Islet of Langerhans (tissue), 1 donor: ENCODE results near the gene DACT3.
"Not testable (repeated sequence)": the region's sequence is repeated elsewhere in the genome, so short reads cannot be mapped to it uniquely, and the experiment has no call there.

Source experiments
- FAIRE-seq: peaks from one replicate; lab custom pipeline; 2011; peaks lifted over from hg19 to GRCh38; lab: Jason Lieb, UNC

Gene DACT3

DNA sequence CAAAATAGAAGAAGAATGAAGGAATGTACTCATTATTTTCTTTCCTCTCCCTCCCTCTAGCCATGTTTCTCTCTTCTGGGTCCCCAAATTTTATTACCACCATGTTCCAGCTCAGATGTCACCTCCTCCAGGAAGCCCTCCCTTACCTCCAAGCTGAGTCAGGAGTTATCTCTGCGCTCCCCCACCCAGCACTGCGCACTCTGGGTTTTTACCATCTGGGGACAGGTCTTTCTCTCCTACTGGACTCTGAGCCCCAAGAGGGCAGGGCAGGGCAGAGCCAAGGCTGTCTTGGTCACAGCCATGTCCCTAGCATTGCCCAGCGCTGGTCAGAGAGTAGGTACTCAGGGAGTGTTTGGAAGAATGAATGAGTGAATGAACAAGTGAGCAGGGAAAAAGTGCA lies 27.9 kb downstream of the DACT3 start:
- no peak for FAIRE-seq

- FAIRE-seq = no peak
These were observed 29.5 kb downstream of the DACT3 start for GRCh38 chr19:46631481-46631880.

DNA sequence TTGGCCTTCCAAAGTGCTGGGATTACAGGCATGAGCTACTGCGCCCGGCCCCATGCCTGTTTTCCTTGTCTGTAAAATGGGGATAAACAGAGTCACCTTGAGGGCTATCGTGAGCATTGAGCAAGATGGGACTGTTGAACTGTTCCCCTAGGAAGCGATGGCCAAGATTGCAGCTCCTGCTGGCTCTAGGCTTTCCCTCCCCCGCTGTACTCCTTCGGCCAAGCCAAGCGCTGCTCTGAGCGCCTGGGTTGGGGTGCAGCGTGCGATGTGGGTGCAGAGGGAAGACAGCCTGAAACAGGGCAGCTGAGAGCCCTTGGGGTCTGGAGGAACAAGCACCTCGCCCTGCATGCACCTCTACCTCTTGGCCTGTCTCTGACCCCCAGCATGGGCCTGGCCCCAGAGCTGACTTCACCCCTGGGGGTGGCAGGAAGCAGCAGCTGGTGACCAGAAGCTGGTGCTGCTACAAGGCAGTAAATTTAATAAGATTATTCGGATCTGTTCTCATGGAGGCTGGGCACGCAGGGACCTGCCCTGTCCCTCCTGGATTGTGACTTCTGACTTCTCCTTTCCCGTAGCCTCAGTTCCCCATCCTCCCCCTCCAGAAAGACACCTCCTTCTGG lies 30.3 kb downstream of the DACT3 start:
- no peak for FAIRE-seq

- FAIRE-seq = no peak
These were observed 31.4 kb downstream of the DACT3 start for GRCh38 chr19:46629546-46630025.

DNA sequence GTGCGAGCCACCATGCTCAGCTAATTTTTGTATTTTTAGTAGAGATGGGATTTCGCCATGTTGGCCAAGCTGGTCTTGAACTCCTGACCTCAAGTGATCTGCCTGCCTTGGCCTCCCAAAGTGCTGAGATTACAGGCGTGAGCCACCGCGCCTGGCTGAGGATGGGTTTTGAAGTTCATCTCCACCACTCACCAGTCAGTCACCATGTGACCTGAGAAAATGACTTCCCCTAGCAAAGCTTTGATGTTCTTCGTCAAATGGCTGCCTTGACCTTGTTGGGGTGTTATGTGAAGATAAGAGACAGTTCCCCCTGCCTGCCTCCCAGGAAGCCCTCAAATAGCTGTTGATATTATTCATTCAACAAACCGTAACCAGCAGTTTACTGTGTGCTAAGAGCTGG lies 32.0 kb downstream of the DACT3 start:
- not testable (repeated sequence) for FAIRE-seq

DNA sequence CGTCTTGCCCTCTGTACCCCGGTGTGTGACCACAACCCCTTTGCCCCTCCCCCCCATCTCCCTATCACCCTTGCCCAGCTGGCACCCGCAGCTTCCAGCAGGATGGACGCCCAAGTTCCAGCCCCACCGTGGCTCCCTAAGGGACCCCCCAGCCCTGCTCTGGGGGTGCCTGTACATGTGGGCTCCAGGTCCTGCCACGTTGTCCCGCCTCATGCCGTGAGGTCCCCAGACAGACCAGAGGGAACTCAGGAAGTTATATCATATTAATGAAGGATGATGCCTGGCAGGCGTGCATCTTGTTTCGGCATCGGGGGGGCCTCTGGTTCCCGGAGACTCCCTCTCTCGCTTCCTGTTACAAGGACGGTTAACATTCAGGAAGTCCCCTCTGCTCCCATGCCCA lies 34.5 kb downstream of the DACT3 start:
- FAIRE-seq = no peak

- FAIRE-seq = no peak
These were observed 35.3 kb downstream of the DACT3 start for GRCh38 chr19:46625731-46626130.

GRCh38 chr19:46624958-46625661 lies 35.9 kb downstream of the DACT3 start, which contains the start of gene PTGIR:
Gene PTGIR (minus strand): TSS chr19:46625089. CDS start chr19:46624225, 864 bp downstream.
- no peak for FAIRE-seq

DNA sequence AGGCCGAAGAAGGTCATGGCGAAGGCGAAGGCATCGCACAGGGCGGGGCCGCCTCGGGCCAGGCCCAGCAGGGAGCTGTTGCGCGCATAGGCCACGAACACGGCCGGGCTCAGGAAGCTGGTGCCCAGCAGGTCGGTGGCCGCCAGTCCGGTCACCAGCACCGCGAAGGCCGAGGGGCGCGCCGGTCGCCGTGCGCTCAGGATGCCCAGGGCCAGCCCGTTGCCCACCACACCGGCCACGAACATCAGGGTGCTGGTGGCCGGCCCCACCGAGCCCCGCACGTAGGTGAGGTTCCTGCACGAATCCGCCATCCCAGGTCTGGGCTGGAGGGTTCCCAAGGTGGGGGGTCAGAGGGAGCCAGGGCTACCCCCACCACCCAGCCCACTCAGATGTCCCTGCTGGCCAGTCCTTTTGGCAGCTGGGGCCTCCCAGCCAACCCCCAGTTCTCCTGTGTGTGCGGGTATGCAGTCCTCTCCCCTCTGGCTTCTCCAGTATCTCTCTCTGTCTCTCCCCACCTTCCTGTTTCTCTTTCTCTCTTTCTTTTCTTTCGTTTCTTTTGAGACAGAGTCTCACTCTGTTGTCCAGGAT lies 37.0 kb downstream of the DACT3 start:
- no peak for FAIRE-seq

DNA sequence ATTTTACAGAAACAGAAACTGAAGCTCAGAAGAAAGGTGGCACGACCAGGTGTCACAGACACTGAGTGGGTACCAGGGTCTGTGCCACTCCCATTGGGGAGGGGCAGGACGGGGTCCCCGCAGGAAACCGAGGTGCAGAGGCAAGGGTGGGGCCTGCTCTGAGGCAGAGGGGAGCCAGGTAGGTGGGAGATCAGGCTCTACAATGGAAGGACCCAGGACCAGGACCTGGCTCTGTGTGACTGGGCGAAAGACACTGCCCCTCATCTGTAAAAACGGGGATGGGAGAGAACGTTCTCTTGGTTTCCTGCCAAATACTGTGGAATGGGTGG lies 38.9 kb downstream of the DACT3 start:
- FAIRE-seq = no peak

DNA sequence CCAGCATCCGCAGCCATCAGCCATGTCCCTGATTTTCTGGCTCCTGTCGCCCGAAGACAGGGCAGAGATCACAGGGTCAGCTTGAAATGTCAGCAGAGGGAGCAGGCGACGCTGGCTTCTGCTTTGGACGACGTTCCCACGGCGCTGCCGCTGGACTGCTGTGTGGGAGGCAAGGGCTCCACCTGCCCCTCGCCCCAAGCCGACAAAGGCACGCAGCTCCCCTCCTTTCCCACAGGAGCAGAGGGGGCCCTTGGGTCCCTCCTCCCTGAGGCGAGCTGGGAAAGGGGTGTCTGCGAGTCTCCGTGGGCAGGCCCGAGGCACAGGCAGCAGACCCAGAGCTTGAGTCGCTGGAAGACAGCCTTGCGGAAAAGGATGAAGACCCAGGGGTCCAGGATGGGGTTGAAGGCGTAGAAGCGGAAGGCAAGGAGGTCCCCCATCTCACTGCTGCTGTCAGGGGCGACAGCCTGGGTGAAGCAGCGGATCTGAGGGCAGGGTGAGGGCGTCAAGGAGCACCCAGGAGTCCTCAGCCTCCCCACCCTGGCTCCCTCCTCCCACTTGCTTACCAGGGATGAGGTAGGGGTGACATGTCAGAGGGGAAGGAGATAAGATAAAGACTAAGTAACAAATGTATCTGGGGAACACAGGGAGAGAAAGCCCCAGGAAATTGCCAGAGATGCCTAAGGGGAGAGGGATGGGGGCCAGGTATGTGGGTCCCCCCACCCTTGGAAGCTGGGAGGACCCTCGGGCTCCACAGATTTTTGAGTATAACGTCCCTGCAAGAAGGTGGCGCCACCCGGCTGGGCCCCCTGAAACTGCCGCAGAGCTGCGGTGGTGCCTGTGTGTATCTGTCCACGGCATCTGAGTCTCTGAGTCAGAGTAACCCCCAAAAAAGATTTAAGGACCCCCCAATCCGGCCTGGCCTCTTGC lies 39.5 kb downstream of the DACT3 start:
- no peak for FAIRE-seq

DNA sequence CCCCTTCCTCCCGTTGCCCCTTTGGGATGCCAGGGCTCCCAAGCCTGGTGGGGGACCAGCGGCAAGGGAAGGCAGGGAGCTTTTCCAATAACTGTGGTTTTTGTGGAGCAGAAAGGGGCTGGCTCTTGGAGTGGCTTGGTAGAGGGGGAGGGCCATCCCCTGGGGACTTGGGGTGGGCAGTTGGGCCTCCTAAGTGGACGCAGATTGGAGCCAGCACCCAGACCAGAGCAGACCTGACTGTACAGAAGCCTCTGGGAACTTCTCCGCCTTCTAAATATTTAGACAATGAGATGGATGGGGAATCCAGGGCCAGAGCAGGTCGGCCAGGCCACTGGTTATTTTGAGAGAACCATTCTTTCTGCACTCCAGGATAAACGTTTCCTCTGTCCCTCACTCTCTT lies 40.3 kb downstream of the DACT3 start:
- no peak for FAIRE-seq

DNA sequence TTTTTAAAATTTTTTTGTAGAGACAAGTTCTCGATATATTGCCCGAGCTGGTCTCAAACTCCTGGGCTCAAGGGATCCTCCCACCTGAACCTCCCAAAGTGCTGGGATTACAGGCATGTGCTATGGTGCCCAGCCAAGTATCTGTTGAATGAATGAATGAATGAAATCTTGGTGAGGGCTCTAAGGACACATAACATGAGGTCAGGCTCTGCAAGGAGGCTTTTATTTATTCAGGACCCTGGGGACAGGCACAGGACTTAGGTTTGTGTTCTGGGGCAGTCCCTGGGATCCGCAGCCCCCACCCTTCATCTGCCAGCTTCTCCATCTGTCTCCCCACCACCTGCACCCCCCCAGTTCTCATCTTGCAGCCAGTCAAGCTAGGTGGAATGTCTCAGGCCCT lies 40.7 kb downstream of the DACT3 start:
- no peak for FAIRE-seq

DNA sequence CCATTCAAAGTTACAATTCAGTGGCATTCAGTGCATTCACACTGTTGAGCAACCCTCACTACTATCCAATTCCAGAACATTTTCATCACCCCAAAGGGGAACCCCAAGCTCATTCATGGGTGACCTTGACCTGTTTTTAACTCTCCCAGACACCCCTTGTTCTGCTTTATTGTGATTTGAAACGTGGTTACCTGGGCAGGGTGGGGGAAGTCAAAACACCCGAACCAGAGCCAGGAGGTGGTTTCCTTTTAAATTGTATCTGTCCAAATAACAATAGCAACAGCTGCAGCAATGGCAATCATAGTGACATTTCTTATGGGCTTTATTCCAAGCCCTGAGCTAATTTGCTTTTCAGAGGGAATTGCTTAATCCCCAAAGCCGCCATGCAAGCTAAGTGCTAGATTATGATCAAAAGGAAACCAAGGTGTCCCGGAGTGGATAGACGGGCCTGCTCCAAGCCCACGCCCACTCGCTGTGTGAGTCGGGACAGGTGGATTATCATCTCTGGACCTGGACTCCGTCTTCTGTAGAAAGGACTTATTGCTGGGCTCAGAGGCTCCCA lies 42.2 kb downstream of the DACT3 start:
- no peak for FAIRE-seq

DNA sequence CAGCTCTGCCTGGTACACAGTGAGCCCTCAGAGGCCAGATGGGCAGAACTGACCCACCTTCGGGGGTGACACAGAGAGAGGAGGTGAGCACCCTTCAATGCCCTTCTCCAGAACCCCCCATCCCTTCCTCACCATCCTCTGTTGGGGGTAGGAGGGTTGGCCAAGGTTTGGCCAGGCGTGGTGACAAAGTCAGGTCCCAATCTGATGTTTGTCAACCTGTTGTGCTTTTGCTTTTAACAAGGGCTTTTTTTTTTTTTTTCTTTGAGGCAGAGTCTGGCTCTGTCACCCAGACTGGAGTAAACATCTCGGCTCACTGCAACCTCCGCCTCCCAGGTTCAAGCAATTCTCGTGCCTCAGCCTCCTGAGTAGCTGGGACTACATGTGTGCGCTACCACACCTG lies 43.4 kb downstream of the DACT3 start:
- no peak for FAIRE-seq

GRCh38 chr19:46616631-46617322 lies 44.2 kb downstream of the DACT3 start:
- no peak for FAIRE-seq

GRCh38 chr19:46615966-46616365 lies 45.0 kb downstream of the DACT3 start:
- FAIRE-seq = no peak

GRCh38 chr19:46614114-46614722 lies 46.8 kb downstream of the DACT3 start:
- no peak for FAIRE-seq

DNA sequence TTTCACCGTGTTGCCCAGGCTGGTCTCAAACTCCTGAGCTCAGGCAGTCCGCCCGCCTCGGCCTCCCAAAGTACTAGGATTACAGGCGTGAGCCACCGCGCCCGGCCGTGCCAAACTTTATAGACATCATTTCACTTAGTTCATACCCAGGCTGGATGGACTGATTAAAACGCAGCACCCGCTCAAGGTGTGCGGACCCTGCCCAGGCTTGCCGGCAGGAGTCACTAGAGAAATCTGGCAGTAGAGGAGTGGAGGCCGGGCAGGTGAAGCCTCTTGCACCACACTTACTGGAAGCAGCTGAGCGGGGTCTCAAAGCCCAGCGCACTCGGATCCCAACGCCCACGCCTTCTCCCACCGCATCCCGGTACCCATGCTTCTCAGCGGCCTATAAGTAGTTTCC lies 47.5 kb downstream of the DACT3 start:
- FAIRE-seq = no peak

GRCh38 chr19:46611776-46612175 lies 49.2 kb downstream of the DACT3 start:
- no peak for FAIRE-seq
